Esophagus squamous epithelium (tissue), 4 donors: Measurements from ENCODE around the gene SYNE3.

ENCODE experiments used
- POLR2A ChIP-seq, 4 donors: fragments of 450-650 bp; IDR thresholded peaks; one replicate each; pipeline ENCODE4 v1.6.1; 2017; ENCODE audit warnings: antibody characterized with exemption in 4 of 4, mild to moderate bottlenecking in 4 of 4, moderate library complexity in 3 of 4
- TF ChIP-seq, protein P1 (sequence below), 6 experiments: fragments of 450-650 bp in 4 of 6; fragments of 200-600 bp in 2 of 6; sonication (generic) in 2 of 6; IDR thresholded peaks; one replicate each; pipeline ENCODE4 v1.5.1; 2016 to 2019; ENCODE audit warnings: antibody characterized with exemption in 6 of 6, mild to moderate bottlenecking in 4 of 6, moderate library complexity in 4 of 6

DNA sequence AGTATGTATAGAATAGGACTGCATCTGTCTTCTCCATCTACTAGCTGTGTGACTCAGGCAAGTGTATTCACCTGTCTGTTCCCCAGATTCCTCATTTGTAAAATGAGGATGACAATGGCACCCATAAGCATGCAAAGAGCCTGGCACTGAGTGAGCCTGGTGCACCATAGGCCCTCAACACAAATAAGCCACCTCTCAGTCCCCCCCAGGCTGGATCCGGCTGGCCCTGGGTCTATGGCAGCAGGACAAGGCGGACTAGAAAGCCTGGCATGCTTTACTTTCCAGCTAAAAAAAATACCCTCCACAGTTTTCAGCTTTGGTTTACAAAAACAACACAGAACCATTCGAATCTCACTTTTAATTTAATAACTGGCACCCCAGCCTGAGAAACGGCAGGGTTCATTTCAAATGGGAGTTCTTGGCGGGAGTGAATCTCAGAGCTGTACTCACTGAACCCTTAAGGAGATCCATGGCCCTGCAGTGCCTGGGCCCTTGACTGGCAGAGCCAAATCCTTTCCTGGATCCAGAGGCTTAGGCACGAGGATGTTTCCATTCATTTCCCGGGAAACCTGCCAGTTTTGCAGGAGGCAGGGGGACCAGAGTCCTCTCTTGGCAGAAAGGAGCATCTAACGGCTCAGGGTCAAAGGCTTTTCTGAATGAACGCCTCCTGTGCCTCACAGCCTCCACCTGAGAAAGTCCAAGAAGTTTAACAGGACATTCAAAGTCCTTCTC is 17.7 kb downstream of the SYNE3 start:
- TF ChIP-seq, protein P1, sequence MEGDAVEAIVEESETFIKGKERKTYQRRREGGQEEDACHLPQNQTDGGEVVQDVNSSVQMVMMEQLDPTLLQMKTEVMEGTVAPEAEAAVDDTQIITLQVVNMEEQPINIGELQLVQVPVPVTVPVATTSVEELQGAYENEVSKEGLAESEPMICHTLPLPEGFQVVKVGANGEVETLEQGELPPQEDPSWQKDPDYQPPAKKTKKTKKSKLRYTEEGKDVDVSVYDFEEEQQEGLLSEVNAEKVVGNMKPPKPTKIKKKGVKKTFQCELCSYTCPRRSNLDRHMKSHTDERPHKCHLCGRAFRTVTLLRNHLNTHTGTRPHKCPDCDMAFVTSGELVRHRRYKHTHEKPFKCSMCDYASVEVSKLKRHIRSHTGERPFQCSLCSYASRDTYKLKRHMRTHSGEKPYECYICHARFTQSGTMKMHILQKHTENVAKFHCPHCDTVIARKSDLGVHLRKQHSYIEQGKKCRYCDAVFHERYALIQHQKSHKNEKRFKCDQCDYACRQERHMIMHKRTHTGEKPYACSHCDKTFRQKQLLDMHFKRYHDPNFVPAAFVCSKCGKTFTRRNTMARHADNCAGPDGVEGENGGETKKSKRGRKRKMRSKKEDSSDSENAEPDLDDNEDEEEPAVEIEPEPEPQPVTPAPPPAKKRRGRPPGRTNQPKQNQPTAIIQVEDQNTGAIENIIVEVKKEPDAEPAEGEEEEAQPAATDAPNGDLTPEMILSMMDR (IDR thresholded peaks at IDR 0.05), result no peak
- no peak for TF ChIP-seq POLR2A (IDR thresholded peaks at IDR 0.05)
